ENCODE results near the gene STK32B. TPM values are rescaled to one million over a fixed set of nuclear protein-coding genes. Genes with fewer than 3 reads are reported as not detected.

STK32B gene
- total and polyA plus RNA-seq, 2 donors (not counting 1 experiment from before 2014, with no cell fraction given), result 0.22 to 0.30 TPM

GRCh38 chr4:5100986-5101385, 49.7 kb downstream of the STK32B start:
- CTCF ChIA-PET, result no interaction called here
- Mint-ChIP-seq H3K4me3 (no peak overlapping the region), H3K27me3 (no peaks in the 10 kb centered on the region), H3K9me3 (ENCODE audit: insufficient read depth) (peaks cover 2% of the 10 kb centered on the region), H3K4me1 (no peaks in the 10 kb centered on the region), H3K27ac (no peak overlapping the region)
- 96% methylated on average over 4 of the region's 4 CpGs for WGBS (ENCODE audit: insufficient coverage)
- H3K9me3 ChIP-seq (ENCODE audit: control extremely low read depth in 1 of 3, control insufficient read depth in 2 of 3, insufficient read depth in 1 of 3, low read length in 2 of 3), result peaks cover 0 to 5% (median 0%) of the 10 kb centered on the region in 3 donors
- H3K4me1 ChIP-seq (ENCODE audit: control insufficient read depth in 2 of 2, insufficient read depth in 2 of 2, low read length in 2 of 2), result no peaks in the 10 kb centered on the region
- H3K27ac ChIP-seq (ENCODE audit: low read length in 2 of 2), result no peak overlapping the region
- H3K4me2 ChIP-seq (replicated peaks; ENCODE audit: low read depth, low read length, poor library complexity, severe bottlenecking), result no peak overlapping the region
- no peak overlapping the region for H3K4me3 ChIP-seq (ENCODE audit: control extremely low read depth in 1 of 5, extremely low read depth in 1 of 5, insufficient read depth in 1 of 5, low read depth in 2 of 5, low read length in 4 of 5)
- intact Hi-C loops (cut with micrococcal nuclease), result no loop called here
- no peak overlapping the region for H2AFZ ChIP-seq (ENCODE audit: insufficient read depth, low read depth, low read length, poor library complexity, severe bottlenecking)
- no peak overlapping the region for H3K9ac ChIP-seq (ENCODE audit: low read length)
- no peaks in the 10 kb centered on the region for H3K36me3 ChIP-seq (replicated peaks in 1 of 2; ENCODE audit: control extremely low read depth in 1 of 2, control insufficient read depth in 1 of 2, extremely low read depth in 1 of 2, insufficient read depth in 2 of 2, low read length in 1 of 2)
- H4K20me1 ChIP-seq (ENCODE audit: control insufficient read depth, insufficient read depth, low read length, poor library complexity, severe bottlenecking), result no peaks in the 10 kb centered on the region
- ATAC-seq (ENCODE audit: low read depth) (no peak), DNase-seq (no peak)
- H3K27me3 ChIP-seq (replicated peaks in 1 of 4; ENCODE audit: control extremely low read depth in 1 of 4, control insufficient read depth in 3 of 4, insufficient read depth in 4 of 4, low read length in 3 of 4), result no peaks in the 10 kb centered on the region
- TF ChIP-seq CTCF (IDR thresholded peaks at IDR 0.05) (no peak), EZH2 (IDR thresholded peaks at IDR 0.05; ENCODE audit: borderline replicate concordance, insufficient read depth, low read depth, low read length, poor library complexity, severe bottlenecking) (no peak)
- no peaks in the 10 kb centered on the region for H3K79me2 ChIP-seq (ENCODE audit: control insufficient read depth, insufficient read depth, low read length)
- POLR2A ChIA-PET, result no interaction called here

- DNase-seq (no peak), ATAC-seq (ENCODE audit: low read depth) (no peak)
- ChIA-PET POLR2A (no interaction called here), CTCF (no interaction called here)
- H2AFZ ChIP-seq (ENCODE audit: insufficient read depth, low read depth, low read length, poor library complexity, severe bottlenecking), result no peak overlapping the region
- peaks cover 0 to under 1% (median 0%) of the 10 kb centered on the region in 3 donors for H3K9me3 ChIP-seq (ENCODE audit: control extremely low read depth in 1 of 3, control insufficient read depth in 2 of 3, insufficient read depth in 1 of 3, low read length in 2 of 3)
- no peaks in the 10 kb centered on the region for H3K4me1 ChIP-seq (ENCODE audit: control insufficient read depth in 2 of 2, insufficient read depth in 2 of 2, low read length in 2 of 2)
- Mint-ChIP-seq H3K4me1 (no peaks in the 10 kb centered on the region), H3K27ac (no peak overlapping the region), H3K4me3 (no peak overlapping the region), H3K27me3 (no peaks in the 10 kb centered on the region), H3K9me3 (ENCODE audit: insufficient read depth) (peaks cover 2% of the 10 kb centered on the region)
- no peak overlapping the region for H3K9ac ChIP-seq (ENCODE audit: low read length)
- no CpG with 5 or more reads among the region's 3 CpGs for WGBS (ENCODE audit: insufficient coverage)
- H3K4me2 ChIP-seq (replicated peaks; ENCODE audit: low read depth, low read length, poor library complexity, severe bottlenecking), result no peak overlapping the region
- H3K4me3 ChIP-seq (ENCODE audit: control extremely low read depth in 1 of 5, extremely low read depth in 1 of 5, insufficient read depth in 1 of 5, low read depth in 2 of 5, low read length in 4 of 5), result no peak overlapping the region
- H3K36me3 ChIP-seq (replicated peaks in 1 of 2; ENCODE audit: control extremely low read depth in 1 of 2, control insufficient read depth in 1 of 2, extremely low read depth in 1 of 2, insufficient read depth in 2 of 2, low read length in 1 of 2), result no peaks in the 10 kb centered on the region
- intact Hi-C loops (cut with micrococcal nuclease), result no loop called here
- no peaks in the 10 kb centered on the region for H3K79me2 ChIP-seq (ENCODE audit: control insufficient read depth, insufficient read depth, low read length)
- no peak overlapping the region for H3K27ac ChIP-seq (ENCODE audit: low read length in 2 of 2)
- H4K20me1 ChIP-seq (ENCODE audit: control insufficient read depth, insufficient read depth, low read length, poor library complexity, severe bottlenecking), result no peaks in the 10 kb centered on the region
- TF ChIP-seq CTCF (IDR thresholded peaks at IDR 0.05) (no peak), EZH2 (IDR thresholded peaks at IDR 0.05; ENCODE audit: borderline replicate concordance, insufficient read depth, low read depth, low read length, poor library complexity, severe bottlenecking) (no peak)
- no peaks in the 10 kb centered on the region for H3K27me3 ChIP-seq (replicated peaks in 1 of 4; ENCODE audit: control extremely low read depth in 1 of 4, control insufficient read depth in 3 of 4, insufficient read depth in 4 of 4, low read length in 3 of 4)
Observed at GRCh38 chr4:5101571-5101970, 50.3 kb downstream of the STK32B start.
